GM18861 (cell line): ENCODE results near the gene SYNPO.

ENCODE experiments used
- ATAC-seq: cut with Tn5 transposase; IDR thresholded peaks from one replicate; pipeline ENCODE4 v1.9.1; 2021; ENCODE audit not compliant: unreplicated experiment

Gene SYNPO

GRCh38 chr5:150640311-150641005, at the start of gene SYNPO:
TSS of gene SYNPO (plus strand) at chr5:150640660. CDS start at chr5:150648276, 7,616 bp downstream.
- ATAC-seq: no peak

- ATAC-seq: no peak
Observed at GRCh38 chr5:150590979-150591695, 49.3 kb upstream of the SYNPO start.

GRCh38 chr5:150593593-150593992, 46.9 kb upstream of the SYNPO start:
- ATAC-seq: no peak

GRCh38 chr5:150593996-150594395, 46.5 kb upstream of the SYNPO start:
- no peak for ATAC-seq

- no peak for ATAC-seq
Observed at GRCh38 chr5:150595466-150596031, 44.9 kb upstream of the SYNPO start.

GRCh38 chr5:150596313-150596712, 44.1 kb upstream of the SYNPO start:
- no peak for ATAC-seq

- no peak for ATAC-seq
Observed at GRCh38 chr5:150596826-150597225, 43.6 kb upstream of the SYNPO start.

GRCh38 chr5:150598006-150598405, 42.5 kb upstream of the SYNPO start:
- no peak for ATAC-seq

- no peak for ATAC-seq
Observed at GRCh38 chr5:150598821-150599273, 41.6 kb upstream of the SYNPO start.

- no peak for ATAC-seq
Observed at GRCh38 chr5:150599281-150599680, 41.2 kb upstream of the SYNPO start.

GRCh38 chr5:150599917-150600511, 40.4 kb upstream of the SYNPO start:
- no peak for ATAC-seq

GRCh38 chr5:150600616-150601490, 39.6 kb upstream of the SYNPO start:
- no peak for ATAC-seq

- no peak for ATAC-seq
Observed at GRCh38 chr5:150601491-150602345, 38.7 kb upstream of the SYNPO start.

- no peak for ATAC-seq
Observed at GRCh38 chr5:150603052-150603451, 37.4 kb upstream of the SYNPO start.

GRCh38 chr5:150603491-150603890, 37.0 kb upstream of the SYNPO start:
- no peak for ATAC-seq

GRCh38 chr5:150604010-150604409, 36.5 kb upstream of the SYNPO start:
- ATAC-seq: no peak

- ATAC-seq: no peak
Observed at GRCh38 chr5:150604894-150605440, 35.5 kb upstream of the SYNPO start.

- no peak for ATAC-seq
Observed at GRCh38 chr5:150605546-150605945, 34.9 kb upstream of the SYNPO start.

- no peak for ATAC-seq
Observed at GRCh38 chr5:150606476-150606875, 34.0 kb upstream of the SYNPO start.

- ATAC-seq: no peak
Observed at GRCh38 chr5:150607105-150607504, 33.4 kb upstream of the SYNPO start.
